NCI-H82 treated with DMSO at 0.1 percent for 48 hours (cell line): ENCODE results near the gene EIF2B4.
"Not testable (repeated sequence)": the region's sequence is repeated elsewhere in the genome, so short reads cannot be mapped to it uniquely, and the experiment has no call there.

Experiments used
- DNase-seq: peaks from one replicate; lab custom pipeline; 2025; ENCODE audit not compliant: unreplicated experiment; lab: John Stamatoyannopoulos, UW

EIF2B4 gene

DNA sequence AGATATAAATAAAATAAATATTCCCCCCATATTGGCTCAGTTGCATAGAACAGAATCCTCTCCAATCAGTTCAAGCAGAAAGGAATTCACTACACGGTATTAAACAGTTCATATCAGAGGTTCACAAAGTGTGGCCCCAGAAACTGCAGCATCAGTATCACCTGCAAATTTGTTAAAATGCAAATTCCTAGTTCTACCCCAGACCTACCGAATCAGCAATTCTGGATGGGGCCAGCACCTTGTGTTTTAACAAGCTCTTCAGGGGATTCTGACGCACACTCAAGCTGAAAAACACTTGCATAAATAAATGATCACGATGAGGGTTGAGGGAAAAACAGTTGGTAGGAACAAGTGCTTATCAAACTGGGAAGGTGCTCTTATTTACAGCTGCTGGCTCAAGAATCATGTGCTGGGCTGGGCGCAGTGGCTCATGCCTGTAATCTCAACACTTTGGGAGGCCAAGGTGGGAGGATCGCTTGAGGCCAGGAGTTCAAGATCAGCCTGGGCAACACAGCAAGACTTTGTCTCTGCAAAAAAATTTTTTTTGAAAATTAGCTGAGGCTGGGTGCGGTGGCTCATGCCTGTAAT, 19.9 kb downstream of the EIF2B4 start:
- no peak for DNase-seq

DNA sequence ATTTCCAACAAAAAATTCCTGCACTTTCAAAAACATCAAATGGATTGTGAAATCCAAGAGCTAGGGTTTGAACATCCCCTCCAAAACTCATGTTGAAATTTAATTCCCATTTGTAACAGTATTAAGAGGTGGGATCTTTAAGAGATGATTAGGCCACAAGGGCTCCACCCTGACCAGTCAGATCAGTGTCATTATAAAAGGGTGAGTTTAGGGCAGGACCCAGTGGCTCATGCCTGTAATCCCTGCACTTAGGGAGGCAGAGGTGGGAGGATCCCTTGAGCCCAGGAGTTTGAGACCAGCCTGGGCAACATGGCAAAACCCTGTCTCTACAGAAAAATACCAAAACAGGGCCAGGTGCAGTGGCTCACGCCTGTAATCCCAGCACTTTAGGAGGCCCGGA, 22.5 kb downstream of the EIF2B4 start:
- DNase-seq = no peak

DNA sequence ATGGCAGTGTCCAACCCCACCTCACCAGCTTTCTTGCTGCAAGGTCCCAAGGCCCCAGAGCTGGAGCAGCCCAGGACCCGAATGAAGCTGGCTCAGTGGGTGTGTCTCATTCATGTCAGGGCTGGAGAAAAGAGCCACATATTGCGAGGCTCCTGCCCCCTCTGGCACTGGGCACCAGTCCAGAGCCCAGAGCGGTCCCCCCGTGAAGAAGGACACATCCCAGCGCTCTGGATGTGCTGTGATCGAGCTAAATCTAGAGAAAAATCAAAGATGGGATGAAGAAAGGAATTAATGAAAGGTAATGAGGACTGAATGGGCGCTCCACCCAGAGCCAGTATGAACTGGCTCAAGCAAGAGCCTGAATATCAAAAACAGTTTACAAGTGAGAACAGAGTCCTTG, 34.0 kb downstream of the EIF2B4 start:
- DNase-seq = no peak

DNA sequence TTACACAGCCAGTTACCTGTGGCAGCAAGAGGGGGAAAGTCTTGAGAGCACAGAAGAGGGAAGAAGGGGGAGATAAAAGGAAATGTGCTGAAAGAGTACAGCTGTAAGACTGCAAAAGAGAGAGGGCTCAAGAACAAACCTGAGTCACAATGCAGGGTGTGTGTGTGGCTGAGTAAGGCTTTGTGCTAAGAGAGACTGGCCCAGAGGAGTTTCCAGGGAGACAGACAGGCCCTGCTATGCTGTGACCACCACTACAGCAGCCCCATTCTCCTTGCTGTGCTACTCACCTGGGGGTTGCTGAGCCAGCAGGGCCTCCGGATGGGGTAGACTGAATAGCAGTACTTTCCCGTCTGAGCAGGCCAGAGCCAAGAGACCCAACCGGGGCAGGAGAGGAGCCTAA, 34.8 kb downstream of the EIF2B4 start:
- no peak for DNase-seq

DNA sequence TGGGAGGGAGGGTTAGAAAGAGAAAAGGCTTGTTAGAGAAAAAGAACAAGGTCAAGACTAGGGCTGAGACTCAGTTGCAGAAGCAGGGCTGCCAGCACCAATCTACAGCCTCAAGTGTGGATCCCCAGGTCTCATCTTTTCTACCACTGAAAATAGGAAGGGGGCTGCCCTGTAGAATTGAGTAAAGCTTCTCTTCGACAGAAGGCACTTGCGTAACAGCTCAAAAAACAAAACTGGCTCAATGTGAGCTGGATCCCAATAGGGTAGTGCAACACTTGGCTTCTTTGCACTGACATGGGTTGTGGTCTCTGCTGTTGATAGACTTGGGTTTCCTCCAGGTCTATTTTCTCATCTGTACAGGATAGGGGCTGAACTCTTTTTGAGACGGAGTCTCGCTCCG, 45.4 kb downstream of the EIF2B4 start:
- no peak for DNase-seq

DNA sequence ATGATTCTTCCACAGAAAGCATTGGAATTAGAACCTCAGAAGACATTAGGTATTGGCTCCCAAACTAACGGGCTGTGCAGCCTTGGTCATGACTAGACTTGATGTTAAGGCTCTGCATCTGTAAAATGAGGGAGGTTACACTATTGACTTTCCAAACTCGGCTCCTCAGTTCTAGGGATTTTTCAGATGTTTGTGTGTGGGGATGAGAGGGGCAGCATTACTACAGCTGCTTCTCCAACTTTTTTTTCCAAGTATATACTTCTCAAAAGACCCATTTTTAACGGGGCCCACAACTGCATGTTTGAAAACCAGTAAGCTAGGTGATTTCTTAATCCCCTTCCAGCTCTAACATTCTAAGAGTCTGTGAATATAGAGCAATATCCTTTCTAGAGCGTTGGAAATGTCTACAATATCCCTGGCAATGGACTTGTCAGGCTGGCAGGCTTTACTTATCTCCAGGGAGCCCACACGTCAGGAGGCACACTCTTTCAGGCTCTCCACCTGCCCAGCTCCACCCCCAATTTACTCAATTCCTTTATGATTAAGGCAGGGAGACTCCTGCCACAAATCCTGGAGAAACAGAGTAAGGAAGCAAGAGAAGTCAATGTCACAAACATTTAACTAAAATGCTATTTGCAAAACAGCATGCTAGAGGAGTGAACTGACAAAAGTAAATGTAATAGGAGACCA, 46.4 kb downstream of the EIF2B4 start:
- no peak for DNase-seq

DNA sequence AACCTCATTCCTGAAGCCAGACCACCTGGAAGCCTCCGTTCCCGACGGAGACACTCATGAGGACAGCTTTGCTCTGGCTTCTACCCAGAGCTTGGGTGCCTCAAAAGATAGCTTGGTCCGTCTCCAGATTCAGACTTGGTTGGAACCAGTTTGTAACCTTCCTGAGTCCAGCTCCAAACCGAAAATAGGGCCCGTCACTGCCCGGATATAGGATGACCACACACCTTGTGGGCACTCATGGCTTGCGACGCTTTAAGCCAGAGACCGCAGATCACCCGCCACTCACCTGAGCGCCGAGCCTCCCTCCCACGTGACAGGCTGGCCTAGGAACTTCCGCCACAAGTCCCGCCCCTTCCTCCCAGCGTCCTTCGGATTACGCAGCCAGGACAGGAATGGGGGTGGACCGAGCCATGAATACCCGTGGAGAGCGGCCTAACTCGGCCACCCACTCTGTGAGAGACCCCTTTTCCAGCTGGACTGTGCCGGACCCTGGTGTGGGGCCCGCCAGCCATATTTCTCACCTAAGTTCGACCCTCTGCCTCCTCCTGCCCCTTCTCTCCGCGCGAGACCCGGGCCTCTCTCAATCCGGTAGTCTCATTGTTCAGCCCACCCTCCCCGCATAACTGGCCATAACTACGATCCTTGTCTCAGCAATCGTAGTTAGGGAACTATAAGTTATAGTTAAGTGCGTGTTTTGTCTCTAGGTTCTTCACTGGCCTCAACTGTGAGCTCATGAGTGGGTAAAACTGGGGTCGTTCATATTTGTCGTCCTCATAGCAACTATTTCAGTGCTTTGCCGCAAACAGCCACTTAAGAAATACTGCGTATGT, 47.2 kb downstream of the EIF2B4 start, which contains the start of gene MPV17:
Gene MPV17 (minus strand): TSS at position 332 of the 830 bp plus-strand sequence. CDS start 580 bp downstream, outside the sequence.
- DNase-seq = peak; percentile 66

DNA sequence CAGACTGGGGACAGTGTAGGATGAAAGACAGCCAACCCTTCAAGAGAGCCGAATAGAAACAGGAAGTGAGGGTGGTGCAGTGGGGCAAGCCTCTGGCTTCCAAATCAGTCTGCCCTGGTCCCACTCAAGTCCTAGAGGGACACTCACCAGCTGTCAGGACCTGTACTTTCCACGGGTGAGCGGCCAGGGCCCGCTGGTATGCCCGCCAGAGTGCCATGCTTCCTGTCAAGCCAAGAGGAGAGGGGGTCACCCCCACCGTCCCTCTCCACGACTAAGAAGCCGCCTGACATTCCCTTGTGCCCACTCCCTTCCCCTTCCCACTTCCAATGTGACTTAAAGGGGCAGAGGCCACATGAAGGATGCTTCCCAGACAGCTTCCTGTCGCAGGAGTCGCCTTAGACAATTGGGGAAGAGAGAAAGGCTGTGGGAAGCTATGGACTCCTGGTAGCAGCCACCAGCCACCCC, 47.8 kb downstream of the EIF2B4 start:
- no peak for DNase-seq

DNA sequence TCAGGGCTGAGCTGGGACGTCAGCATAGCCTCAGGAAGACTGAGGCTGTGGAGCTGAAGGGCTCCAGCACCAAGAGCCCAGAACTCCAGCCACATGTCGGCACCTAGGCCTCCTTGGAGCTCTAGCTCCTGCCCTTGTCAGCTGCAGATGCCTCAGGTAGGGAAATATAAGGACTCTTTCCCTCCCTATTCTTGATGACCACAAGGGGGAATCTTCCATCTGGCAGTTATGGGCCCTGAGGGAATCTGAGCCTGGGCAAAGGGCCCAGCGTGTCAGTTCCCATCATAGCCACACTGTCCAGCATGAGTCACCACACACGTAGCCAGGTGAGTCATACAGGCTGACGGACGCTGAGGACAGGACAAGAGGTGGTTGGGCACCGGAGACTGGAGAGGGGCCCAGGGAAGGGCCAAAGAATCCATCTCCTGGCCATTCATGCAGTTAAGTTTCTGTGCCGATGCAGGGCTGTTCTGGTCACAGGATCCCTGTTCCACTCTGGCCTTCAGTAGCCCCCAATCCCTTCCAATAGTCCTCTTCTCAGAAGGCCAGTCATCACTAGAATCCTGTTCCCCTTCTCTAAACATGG, 49.1 kb downstream of the EIF2B4 start:
- DNase-seq = no peak

DNA sequence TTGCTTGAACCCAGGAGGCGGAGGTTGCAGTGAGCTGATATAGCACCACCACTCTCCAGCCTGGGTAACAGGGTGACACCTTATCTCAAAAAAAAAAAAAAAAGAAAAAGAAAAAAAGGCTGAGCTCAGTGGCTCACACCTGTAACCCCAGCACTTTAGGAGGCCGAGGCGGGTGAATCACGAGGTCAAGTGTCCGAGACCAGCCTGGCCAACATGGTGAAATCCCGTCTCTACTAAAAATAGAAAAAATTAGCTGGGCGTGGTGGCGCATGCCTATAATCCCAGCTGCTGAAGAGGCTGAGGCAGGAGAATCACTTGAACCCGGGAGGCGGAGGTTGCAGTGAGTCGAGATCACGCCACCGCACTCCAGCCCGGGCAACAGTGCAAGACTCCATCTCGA, 50.3 kb downstream of the EIF2B4 start:
- DNase-seq = not testable (repeated sequence)

DNA sequence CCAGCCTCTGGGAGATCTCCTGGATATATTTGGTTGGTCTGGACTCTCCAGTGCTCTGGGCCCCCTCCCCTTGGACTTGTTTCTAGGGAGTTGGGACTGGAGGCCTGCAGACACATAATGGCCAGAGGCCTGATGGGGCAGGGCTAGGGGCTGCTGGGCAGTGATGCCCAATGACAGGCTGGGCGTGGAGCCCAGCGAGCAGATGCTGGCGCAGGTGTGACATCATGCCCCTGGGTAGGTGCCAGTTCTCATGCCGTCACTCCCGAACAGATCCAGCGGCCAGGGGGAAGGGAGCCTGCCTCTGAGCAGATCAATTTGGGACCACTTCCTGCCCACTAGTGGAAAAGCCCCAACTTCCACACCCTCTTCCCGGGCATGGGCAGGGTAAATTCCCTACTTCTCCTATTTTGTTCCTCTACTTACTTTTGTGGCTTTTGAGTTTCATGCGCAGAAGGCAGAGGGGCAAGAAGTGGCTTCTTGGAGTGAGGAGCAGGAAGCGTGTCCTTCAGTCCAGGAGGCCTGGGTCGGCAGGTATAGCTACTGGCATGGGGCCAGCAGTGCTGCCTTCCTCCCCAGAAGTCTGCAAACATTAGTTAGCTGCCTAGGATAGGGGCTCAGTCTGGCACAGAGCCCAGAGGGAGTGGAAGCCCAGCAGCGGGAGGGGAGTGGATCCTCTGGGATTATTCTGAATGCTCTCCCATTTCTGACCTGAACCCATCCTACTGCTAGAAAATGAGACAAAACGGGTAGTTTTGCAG, 53.3 kb downstream of the EIF2B4 start:
- DNase-seq = no peak

DNA sequence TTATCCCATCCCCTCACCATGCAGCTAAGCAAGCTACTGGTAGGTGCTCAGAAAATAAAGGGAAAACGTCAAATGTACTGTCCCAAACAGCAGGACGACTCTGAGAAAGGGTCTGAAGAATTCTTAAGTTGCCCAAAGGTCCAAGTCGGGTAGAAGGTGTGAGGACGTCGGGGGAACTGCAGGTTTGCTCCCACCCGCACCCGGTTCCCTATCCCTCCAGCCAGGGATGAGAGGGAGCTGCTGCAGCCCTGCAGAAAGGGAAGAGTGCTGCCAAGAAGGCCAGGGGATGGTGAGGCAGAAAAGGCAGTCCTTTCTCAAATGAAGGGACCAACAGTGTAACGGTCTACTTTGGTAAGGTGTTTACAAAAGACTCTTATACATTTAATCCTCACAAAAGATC, 55.0 kb downstream of the EIF2B4 start:
- no peak for DNase-seq

DNA sequence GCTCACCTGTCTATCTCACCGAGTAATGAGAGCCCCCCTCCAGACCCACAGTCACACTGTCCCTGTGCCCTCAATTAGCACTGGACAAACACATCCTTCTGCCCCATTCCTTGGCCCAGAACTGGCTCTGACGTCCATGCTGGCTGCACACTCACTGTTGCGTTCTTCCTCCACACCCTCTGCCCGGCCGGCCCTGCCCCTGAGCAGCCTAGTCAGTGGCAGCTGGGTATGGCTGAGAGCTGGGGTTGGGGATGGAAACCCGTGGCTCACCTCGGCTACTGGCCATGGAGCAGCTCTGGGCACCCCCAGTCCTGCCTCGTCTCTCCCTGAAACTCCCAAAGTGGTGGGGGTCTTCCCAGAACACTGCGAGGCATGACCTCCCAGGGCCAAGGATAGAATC, 55.4 kb downstream of the EIF2B4 start:
- DNase-seq = no peak
